Umbilical cord (tissue), 2 donors: ENCODE data around the gene C1orf216. TPM values are rescaled to one million over a fixed set of nuclear protein-coding genes. Genes with fewer than 3 reads are reported as not detected.
"Not testable (repeated sequence)": the region's sequence is repeated elsewhere in the genome, so short reads cannot be mapped to it uniquely, and the experiment has no call there.

Experiments
- DNase-seq: peaks from one replicate; pipeline ENCODE4 v3.0.0-alpha.2; 2015; ENCODE audit warnings: low spot score
- total RNA-seq: library from RNA; depleted of rRNA; stranded (reverse); fragments of >200 nt; gene quantifications from one replicate; pipeline ENCODE4 v1.2.3, GENCODE V29; 2014; ENCODE audit warnings: low replicate concordance; ENCODE audit not compliant: insufficient read depth

Gene C1orf216, protein sequence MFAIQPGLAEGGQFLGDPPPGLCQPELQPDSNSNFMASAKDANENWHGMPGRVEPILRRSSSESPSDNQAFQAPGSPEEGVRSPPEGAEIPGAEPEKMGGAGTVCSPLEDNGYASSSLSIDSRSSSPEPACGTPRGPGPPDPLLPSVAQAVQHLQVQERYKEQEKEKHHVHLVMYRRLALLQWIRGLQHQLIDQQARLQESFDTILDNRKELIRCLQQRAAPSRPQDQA
- 13.5 TPM for total RNA-seq

- DNase-seq = peak; percentile 83
These were observed at the start of gene C1orf216 for GRCh38 chr1:35718492-35719336. Gene C1orf216, minus strand, starts transcription at chr1:35718884. Its CDS starts 2,563 bp downstream, at chr1:35716321.

DNA sequence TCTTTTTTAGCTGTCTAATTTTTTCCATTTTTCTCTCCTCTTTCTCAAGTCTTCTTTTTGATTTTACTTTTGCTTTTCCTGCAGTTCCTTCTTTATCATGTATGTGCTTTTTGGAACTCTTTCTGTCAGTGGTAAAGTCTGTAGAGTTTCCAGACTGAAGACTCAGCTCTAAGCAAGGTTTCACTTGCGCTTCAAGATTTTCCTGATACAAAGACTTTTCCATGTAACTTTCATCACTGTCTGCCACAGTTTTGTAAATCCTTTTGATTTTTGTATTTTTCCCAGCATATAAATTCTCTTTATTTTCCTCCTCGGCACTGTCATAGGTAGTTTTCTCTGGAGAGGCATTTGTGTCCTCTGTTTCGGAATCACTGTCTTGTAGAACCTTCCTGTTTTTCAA, 45.6 kb upstream of the C1orf216 start:
- DNase-seq = no peak

- no peak for DNase-seq
These were observed 44.5 kb upstream of the C1orf216 start for GRCh38 chr1:35763201-35763600.

GRCh38 chr1:35762141-35762540, 43.5 kb upstream of the C1orf216 start:
- no peak for DNase-seq

DNA sequence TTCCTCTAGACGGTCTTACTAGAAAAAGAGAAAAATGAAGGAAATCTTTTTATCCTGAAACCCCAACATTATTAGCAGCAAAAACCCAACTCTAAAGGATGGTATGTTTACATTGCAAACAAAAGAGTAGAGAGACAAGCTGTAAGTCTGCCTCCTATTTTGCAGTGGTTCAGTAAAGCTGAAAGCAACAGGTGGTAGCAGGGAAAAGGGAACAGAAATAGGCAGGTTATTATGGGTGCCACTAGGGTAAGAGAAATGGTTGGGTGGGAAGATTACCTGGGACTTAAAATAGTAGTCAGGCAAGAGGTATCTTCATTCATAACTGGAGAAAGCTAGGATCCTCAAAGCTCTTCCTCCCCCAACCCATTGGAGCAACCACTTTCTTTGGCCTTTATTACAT, 37.4 kb upstream of the C1orf216 start:
- DNase-seq = no peak

DNA sequence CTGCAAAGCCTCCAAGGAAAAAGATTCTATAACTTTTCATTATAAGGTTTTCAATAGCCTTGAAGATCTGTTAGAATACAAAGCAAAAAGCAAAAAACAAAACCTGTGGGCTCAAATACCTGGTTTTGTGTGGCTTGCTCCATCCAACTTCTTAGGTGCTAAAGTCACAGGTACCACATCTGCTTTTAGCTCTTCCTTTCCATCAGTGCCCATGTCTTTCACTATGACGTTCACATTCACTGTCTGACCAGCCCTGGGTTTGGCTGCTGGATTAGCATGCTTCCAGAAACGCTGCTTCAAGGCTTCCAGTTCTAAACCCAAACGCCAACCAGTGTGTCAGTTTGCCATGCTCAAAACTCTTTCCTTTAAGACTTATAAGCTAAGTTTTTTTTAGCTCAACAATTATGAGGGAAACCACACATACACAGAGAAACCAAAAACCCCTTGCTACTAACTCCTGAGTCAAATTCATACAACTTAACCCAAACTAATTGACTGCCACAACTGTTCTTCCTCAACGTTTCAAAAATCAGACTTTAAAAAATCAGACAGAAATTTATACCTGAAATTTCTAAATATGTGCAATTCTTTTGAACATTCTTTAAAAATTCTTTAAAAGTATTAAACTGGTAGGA, 35.1 kb upstream of the C1orf216 start:
- no peak for DNase-seq

DNA sequence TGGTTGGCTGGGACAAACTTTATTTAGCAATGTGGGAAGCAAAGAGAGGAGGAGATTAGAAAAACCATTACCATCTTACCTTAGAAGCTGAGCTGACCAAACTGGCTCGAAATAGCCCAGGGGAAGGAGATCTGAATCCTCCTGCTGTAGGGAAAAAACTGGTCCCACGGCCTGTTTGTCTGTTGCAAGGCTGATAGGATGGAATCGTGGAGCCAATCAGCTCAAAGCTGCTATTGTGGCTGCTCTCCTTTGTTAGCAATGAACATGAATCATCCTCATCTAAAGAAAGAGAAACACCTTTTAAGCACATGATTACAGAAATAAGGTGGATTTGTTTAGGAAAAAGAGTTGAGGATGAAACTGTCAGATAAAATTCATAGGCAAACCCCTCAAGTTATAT, 29.6 kb upstream of the C1orf216 start:
- no peak for DNase-seq

DNA sequence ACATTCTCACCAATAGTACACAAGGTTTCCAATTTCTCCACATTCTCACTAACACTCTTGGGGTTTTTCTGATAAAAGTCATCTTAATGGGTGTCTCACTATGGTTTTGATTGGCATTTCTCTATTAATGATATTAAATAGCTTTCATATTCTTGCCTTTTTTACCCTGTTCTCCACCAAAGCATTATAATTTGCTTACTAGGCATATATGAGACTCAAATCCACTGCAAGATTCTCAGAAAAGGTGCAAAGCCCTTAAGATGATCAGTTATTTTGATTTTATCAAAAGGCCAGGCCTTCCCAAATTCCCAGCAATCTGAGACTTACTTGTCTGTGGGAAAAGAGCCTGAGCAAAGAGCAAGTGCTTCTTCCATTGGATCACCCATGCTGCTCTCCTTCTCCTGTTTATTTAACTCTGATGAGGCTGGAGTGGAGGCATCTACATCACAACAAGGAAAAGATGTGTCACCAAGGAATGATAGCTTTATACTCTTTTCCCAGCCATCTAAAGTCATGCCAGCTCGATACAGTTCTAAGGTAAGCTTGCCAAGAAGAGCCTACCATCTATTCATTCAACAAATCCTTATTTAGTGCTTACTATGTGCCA, 26.5 kb upstream of the C1orf216 start:
- no peak for DNase-seq

- no peak for DNase-seq
These were observed 18.4 kb upstream of the C1orf216 start for GRCh38 chr1:35737120-35737519.

GRCh38 chr1:35727434-35728040, 8.9 kb upstream of the C1orf216 start:
- DNase-seq = no peak

DNA sequence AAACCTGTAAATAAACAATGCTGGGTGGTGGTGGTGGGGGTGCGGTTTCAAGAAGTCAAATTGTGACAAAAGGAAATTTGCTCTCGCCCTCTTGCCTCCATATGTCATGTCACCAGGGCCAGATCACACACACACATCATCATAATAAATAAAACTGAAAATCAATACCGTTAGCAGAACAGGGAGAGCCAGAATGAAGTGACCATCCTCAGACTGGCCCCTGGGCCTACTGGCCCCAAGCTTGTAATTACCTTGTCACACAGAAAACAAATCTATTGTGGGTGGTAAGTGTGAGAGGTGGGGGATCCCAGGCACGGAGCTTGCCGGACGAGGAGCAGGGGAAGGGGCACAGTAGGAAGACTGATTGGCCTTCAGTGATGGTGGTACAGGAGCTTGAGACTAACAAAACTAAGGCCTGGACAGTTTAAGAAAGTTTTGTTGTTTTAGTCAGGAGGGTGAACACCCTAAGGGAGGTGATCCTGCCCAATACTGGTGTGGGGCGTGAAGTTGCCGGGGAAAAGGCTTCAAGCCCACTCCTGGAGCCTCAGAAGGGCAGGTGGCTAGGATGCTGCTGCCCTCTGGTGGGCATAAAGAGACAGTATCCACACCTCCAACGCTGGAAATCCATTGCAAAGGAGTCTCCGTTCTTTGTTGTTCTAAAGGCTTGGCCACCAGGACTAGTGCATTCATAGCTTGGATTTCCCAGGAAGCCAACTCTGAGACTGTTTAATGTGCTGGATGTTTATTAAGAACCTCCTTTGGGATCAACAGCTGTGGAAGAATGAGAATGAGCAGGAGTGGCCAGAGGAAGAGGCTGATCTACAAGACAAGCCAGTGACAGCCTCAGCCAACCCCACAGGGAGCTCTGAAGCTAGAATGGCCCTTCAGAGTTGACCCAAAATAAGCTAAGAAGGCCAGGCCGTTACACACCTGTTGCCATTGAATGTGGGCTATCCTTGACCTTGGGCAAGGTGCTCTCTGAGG, 8.1 kb upstream of the C1orf216 start:
- DNase-seq = peak; percentile 64

- DNase-seq = peak; percentile 51
These were observed 6.9 kb upstream of the C1orf216 start for GRCh38 chr1:35725596-35725995.

DNA sequence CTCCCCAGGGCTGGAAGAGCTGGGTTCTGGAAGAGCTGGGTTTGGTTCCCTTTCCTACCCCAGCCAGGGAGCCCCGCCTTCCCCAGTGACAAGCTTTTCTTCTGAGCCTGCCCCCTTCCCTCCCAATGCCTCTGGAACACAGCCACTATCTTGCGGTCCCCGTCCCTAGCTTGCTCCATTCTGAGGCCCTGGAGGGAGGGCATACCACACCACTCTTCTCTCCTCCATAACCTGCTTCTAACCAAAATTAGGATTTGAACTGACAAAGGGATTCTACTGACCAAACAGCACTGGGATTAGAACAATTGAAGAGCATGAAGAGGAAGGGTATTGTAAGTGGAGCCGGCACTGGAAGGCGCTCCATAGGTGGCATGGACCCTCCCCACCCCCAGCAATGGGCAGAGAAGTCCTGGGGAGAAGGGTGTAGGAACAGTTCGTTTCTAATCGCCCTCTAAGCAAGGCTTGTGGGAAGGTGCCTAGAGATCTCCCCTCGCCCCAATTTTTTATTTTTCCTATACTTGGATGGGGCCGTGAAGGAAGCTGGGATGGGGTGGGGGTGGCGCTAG, 690 bp downstream of the C1orf216 start:
- peak; percentile 73 for DNase-seq

DNA sequence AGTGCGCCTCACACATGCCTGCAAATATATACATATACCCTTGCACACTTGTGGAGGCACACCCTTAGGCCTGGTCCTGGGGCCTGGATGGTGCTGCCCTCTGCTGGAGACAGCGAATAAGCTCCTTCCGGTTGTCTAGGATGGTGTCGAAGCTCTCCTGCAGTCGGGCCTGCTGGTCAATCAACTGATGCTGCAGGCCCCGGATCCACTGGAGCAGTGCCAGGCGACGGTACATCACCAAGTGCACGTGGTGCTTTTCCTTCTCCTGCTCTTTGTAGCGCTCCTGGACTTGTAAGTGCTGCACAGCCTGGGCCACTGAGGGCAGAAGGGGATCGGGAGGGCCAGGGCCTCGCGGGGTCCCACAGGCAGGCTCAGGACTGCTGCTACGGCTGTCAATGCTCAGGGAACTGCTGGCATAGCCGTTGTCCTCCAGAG, 3.1 kb downstream of the C1orf216 start:
- peak; percentile 57 for DNase-seq

GRCh38 chr1:35714921-35715567, 3.6 kb downstream of the C1orf216 start:
- no peak for DNase-seq

- not testable (repeated sequence) for DNase-seq
These were observed 7.6 kb downstream of the C1orf216 start for GRCh38 chr1:35711098-35711497.

DNA sequence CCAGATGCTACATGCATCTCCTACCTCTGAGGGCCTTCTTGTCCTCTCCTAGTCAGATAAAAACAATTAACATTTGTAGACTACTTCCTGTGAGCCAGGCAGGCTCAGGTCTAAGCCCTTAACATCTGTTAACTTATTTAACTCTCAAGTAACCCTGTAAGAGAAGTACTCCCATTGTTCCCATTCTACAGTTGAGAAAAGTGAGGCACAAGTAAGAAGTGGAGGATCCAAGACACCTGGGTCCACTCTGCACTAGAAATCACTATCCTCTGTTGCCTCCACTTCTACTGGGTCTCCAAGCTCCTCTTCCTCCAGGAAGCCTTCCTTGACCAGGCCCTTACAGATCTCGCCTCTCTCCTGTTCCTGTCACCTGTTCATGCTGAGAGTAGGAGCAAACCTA, 9.7 kb downstream of the C1orf216 start:
- no peak for DNase-seq

DNA sequence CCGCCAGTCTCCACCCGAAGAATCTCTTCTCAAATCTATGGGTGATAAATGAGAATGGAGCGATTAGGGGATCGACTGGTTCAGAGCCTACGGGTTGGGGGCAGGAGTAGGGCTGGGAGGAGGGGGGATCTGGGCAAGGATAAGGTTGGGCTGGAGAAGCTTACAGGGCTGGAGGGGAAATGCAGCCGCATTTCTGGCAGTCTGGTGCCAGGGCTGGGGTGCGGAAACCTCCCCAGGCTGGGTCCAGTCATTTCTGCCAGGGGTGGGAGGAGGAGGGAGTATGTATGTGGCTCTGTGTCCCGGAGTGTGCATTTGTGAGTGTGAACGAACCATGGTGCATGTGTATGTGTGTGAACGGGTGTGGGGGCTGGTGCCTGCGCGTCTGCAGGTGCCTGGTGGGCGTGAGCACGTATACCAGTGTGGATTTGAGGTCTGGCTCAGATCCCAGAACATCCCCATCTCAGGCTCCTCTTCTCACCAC, 10.2 kb downstream of the C1orf216 start:
- peak; percentile 24 for DNase-seq
